ENCODE measurements around the gene TEC. TPM values are rescaled to one million over a fixed set of nuclear protein-coding genes. Genes with fewer than 3 reads are reported as not detected.
A peak's percentile ranks its signal among the peaks of the same experiment; 100 is the strongest.
"Not testable (repeated sequence)": the region's sequence is repeated elsewhere in the genome, so short reads cannot be mapped to it uniquely, and the experiment has no call there.

Gene TEC
- total RNA-seq, 2 donors from 2014 or later: 2.3 to 2.4 TPM

GRCh38 chr4:48175328-48175727 is 94.3 kb downstream of the TEC start:
- peak overlapping the region; percentile 37 for H3K27ac Mint-ChIP-seq
- H3K27me3 Mint-ChIP-seq: no peaks in the 10 kb centered on the region
- H3K4me1 Mint-ChIP-seq: peaks cover 4% of the 10 kb centered on the region
- ATAC-seq (no peak), DNase-seq (no peak)
- peaks cover 2% of the 10 kb centered on the region for H3K36me3 Mint-ChIP-seq (ENCODE audit: low read depth)
- H3K9me3 ChIP-seq (ENCODE audit: control insufficient read depth, low read length, poor library complexity, severe bottlenecking): no peaks in the 10 kb centered on the region
- H3K4me3 Mint-ChIP-seq: no peak overlapping the region

GRCh38 chr4:48173056-48173991 is 96.3 kb downstream of the TEC start:
- ATAC-seq: no peak
- Mint-ChIP-seq H3K27ac (peak overlapping the region; percentile 37), H3K4me1 (peaks cover 4% of the 10 kb centered on the region)

GRCh38 chr4:48172651-48173050 is 97.0 kb downstream of the TEC start:
- Mint-ChIP-seq H3K36me3 (ENCODE audit: low read depth) (peaks cover 5% of the 10 kb centered on the region), H3K4me3 (no peak overlapping the region), H3K27me3 (no peaks in the 10 kb centered on the region), H3K4me1 (peaks cover 4% of the 10 kb centered on the region), H3K27ac (no peak overlapping the region)
- ATAC-seq (no peak), DNase-seq (no peak)
- no peaks in the 10 kb centered on the region for H3K9me3 ChIP-seq (ENCODE audit: control insufficient read depth, low read length, poor library complexity, severe bottlenecking)

More at GRCh38 chr4:48173056-48173991, 96.3 kb downstream of the TEC start:
- Mint-ChIP-seq H3K36me3 (ENCODE audit: low read depth) (peaks cover under 1% of the 10 kb centered on the region), H3K27me3 (no peaks in the 10 kb centered on the region), H3K4me3 (no peak overlapping the region)
- no peak for DNase-seq
- no peaks in the 10 kb centered on the region for H3K9me3 ChIP-seq (ENCODE audit: control insufficient read depth, low read length, poor library complexity, severe bottlenecking)

- no peak overlapping the region for H3K27ac Mint-ChIP-seq
- H3K4me1 Mint-ChIP-seq: peaks cover 2% of the 10 kb centered on the region
- no peaks in the 10 kb centered on the region for H3K27me3 Mint-ChIP-seq
- no peaks in the 10 kb centered on the region for H3K9me3 ChIP-seq (ENCODE audit: control insufficient read depth, low read length, poor library complexity, severe bottlenecking)
- H3K4me3 Mint-ChIP-seq: no peak overlapping the region
- peaks cover 6% of the 10 kb centered on the region for H3K36me3 Mint-ChIP-seq (ENCODE audit: low read depth)
- no peak for ATAC-seq
- DNase-seq: no peak
Measured at GRCh38 chr4:48169636-48170035, 100.0 kb downstream of the TEC start.

- H3K4me1 Mint-ChIP-seq: peaks cover 2% of the 10 kb centered on the region
- no peaks in the 10 kb centered on the region for H3K9me3 ChIP-seq (ENCODE audit: control insufficient read depth, low read length, poor library complexity, severe bottlenecking)
- ATAC-seq (no peak), DNase-seq (no peak)
- no peak overlapping the region for H3K4me3 Mint-ChIP-seq
- H3K36me3 Mint-ChIP-seq (ENCODE audit: low read depth): peaks cover 6% of the 10 kb centered on the region
- H3K27ac Mint-ChIP-seq: peak overlapping the region; percentile 21
- H3K27me3 Mint-ChIP-seq: no peaks in the 10 kb centered on the region
Measured at GRCh38 chr4:48167538-48168263, 101.9 kb downstream of the TEC start.

- not testable (repeated sequence) for H3K4me3 Mint-ChIP-seq; DNase-seq; H3K36me3 Mint-ChIP-seq (ENCODE audit: low read depth); ATAC-seq; H3K4me1 Mint-ChIP-seq; H3K27me3 Mint-ChIP-seq; H3K9me3 ChIP-seq (ENCODE audit: control insufficient read depth, low read length, poor library complexity, severe bottlenecking); H3K27ac Mint-ChIP-seq
Measured at GRCh38 chr4:48164561-48164960, 105.1 kb downstream of the TEC start.

- no peak for DNase-seq
- Mint-ChIP-seq H3K4me1 (no peaks in the 10 kb centered on the region), H3K4me3 (no peak overlapping the region), H3K27me3 (no peaks in the 10 kb centered on the region), H3K27ac (no peak overlapping the region), H3K36me3 (ENCODE audit: low read depth) (peaks cover 6% of the 10 kb centered on the region)
- H3K9me3 ChIP-seq (ENCODE audit: control insufficient read depth, low read length, poor library complexity, severe bottlenecking): no peaks in the 10 kb centered on the region
- ATAC-seq: no peak
Measured at GRCh38 chr4:48163746-48164145, 105.9 kb downstream of the TEC start.

- DNase-seq (no peak), ATAC-seq (no peak)
- Mint-ChIP-seq H3K27me3 (no peaks in the 10 kb centered on the region), H3K4me3 (no peak overlapping the region), H3K4me1 (no peaks in the 10 kb centered on the region), H3K36me3 (ENCODE audit: low read depth) (peaks cover 2% of the 10 kb centered on the region), H3K27ac (peak overlapping the region; percentile 32)
- H3K9me3 ChIP-seq (ENCODE audit: control insufficient read depth, low read length, poor library complexity, severe bottlenecking): no peaks in the 10 kb centered on the region
Measured at GRCh38 chr4:48162162-48162561, 107.5 kb downstream of the TEC start.

GRCh38 chr4:48157271-48157670 is 112.4 kb downstream of the TEC start:
- Mint-ChIP-seq H3K27me3 (no peaks in the 10 kb centered on the region), H3K27ac (no peak overlapping the region), H3K36me3 (ENCODE audit: low read depth) (peaks cover 4% of the 10 kb centered on the region), H3K4me1 (no peaks in the 10 kb centered on the region), H3K4me3 (no peak overlapping the region)
- H3K9me3 ChIP-seq (ENCODE audit: control insufficient read depth, low read length, poor library complexity, severe bottlenecking): peaks cover 12% of the 10 kb centered on the region
- no peak for ATAC-seq
- no peak for DNase-seq

- Mint-ChIP-seq H3K36me3 (ENCODE audit: low read depth) (peaks cover 4% of the 10 kb centered on the region), H3K4me3 (no peak overlapping the region), H3K27ac (no peak overlapping the region), H3K4me1 (no peaks in the 10 kb centered on the region), H3K27me3 (no peaks in the 10 kb centered on the region)
- peaks cover 12% of the 10 kb centered on the region for H3K9me3 ChIP-seq (ENCODE audit: control insufficient read depth, low read length, poor library complexity, severe bottlenecking)
- ATAC-seq (no peak), DNase-seq (no peak)
Measured at GRCh38 chr4:48156423-48156822, 113.2 kb downstream of the TEC start.

- Mint-ChIP-seq H3K27ac (no peak overlapping the region), H3K27me3 (no peaks in the 10 kb centered on the region), H3K36me3 (ENCODE audit: low read depth) (peaks cover 4% of the 10 kb centered on the region), H3K4me3 (no peak overlapping the region), H3K4me1 (no peaks in the 10 kb centered on the region)
- H3K9me3 ChIP-seq (ENCODE audit: control insufficient read depth, low read length, poor library complexity, severe bottlenecking): peaks cover 12% of the 10 kb centered on the region
- ATAC-seq (no peak), DNase-seq (no peak)
Measured at GRCh38 chr4:48153791-48154550, 115.7 kb downstream of the TEC start.

GRCh38 chr4:48152259-48152658 is 117.4 kb downstream of the TEC start:
- peaks cover 12% of the 10 kb centered on the region for H3K9me3 ChIP-seq (ENCODE audit: control insufficient read depth, low read length, poor library complexity, severe bottlenecking)
- H3K36me3 Mint-ChIP-seq (ENCODE audit: low read depth): peaks cover 2% of the 10 kb centered on the region
- H3K4me3 Mint-ChIP-seq: no peak overlapping the region
- DNase-seq (no peak), ATAC-seq (no peak)
- no peaks in the 10 kb centered on the region for H3K27me3 Mint-ChIP-seq
- H3K4me1 Mint-ChIP-seq: no peaks in the 10 kb centered on the region
- no peak overlapping the region for H3K27ac Mint-ChIP-seq

GRCh38 chr4:48149827-48150370 is 119.7 kb downstream of the TEC start:
- ATAC-seq (no peak), DNase-seq (no peak)
- Mint-ChIP-seq H3K27ac (no peak overlapping the region), H3K4me1 (peaks cover 2% of the 10 kb centered on the region), H3K4me3 (no peak overlapping the region), H3K27me3 (no peaks in the 10 kb centered on the region), H3K36me3 (ENCODE audit: low read depth) (peaks cover 4% of the 10 kb centered on the region)
- peaks cover 7% of the 10 kb centered on the region for H3K9me3 ChIP-seq (ENCODE audit: control insufficient read depth, low read length, poor library complexity, severe bottlenecking)
